NCI-H2107 (cell line): ENCODE data around the gene GBX1.

Experiments used
- DNase-seq: peaks from one replicate; lab custom pipeline; 2025; lab: John Stamatoyannopoulos, UW

Gene GBX1

GRCh38 chr7:151126491-151127137 lies 40.9 kb downstream of the GBX1 start:
- no peak for DNase-seq

GRCh38 chr7:151125846-151126481 lies 41.5 kb downstream of the GBX1 start:
- no peak for DNase-seq

GRCh38 chr7:151125470-151125845 lies 42.0 kb downstream of the GBX1 start:
- DNase-seq, result no peak

- no peak for DNase-seq
These were observed 42.5 kb downstream of the GBX1 start for GRCh38 chr7:151124899-151125399.

GRCh38 chr7:151124481-151124880 lies 43.0 kb downstream of the GBX1 start:
- no peak for DNase-seq

GRCh38 chr7:151123822-151124464 lies 43.6 kb downstream of the GBX1 start:
- peak; percentile 81 for DNase-seq

- DNase-seq, result no peak
These were observed 44.2 kb downstream of the GBX1 start for GRCh38 chr7:151123158-151123821.

- no peak for DNase-seq
These were observed 44.7 kb downstream of the GBX1 start for GRCh38 chr7:151122796-151123157.

- no peak for DNase-seq
These were observed 45.2 kb downstream of the GBX1 start for GRCh38 chr7:151122276-151122675.

GRCh38 chr7:151121380-151122170 lies 45.9 kb downstream of the GBX1 start:
- DNase-seq, result no peak

- DNase-seq, result no peak
These were observed 46.6 kb downstream of the GBX1 start for GRCh38 chr7:151120896-151121295.

GRCh38 chr7:151119902-151120301 lies 47.6 kb downstream of the GBX1 start:
- no peak for DNase-seq

GRCh38 chr7:151119055-151119415 lies 48.5 kb downstream of the GBX1 start:
- DNase-seq, result no peak

- no peak for DNase-seq
These were observed 49.1 kb downstream of the GBX1 start for GRCh38 chr7:151118108-151119054.

- no peak for DNase-seq
These were observed 49.9 kb downstream of the GBX1 start for GRCh38 chr7:151117565-151117964.

- no peak for DNase-seq
These were observed 50.7 kb downstream of the GBX1 start for GRCh38 chr7:151116603-151117440.

GRCh38 chr7:151115836-151116418 lies 51.6 kb downstream of the GBX1 start:
- no peak for DNase-seq

GRCh38 chr7:151115121-151115835 lies 52.2 kb downstream of the GBX1 start:
- DNase-seq, result no peak
